Sigmoid colon (tissue), 4 donors: ENCODE results near the gene DND1.
A peak's percentile ranks its signal among the peaks of the same experiment; 100 is the strongest.

Experiments
- CTCF ChIP-seq, 4 experiments: fragments of 450-650 bp in 3 of 4; fragments of 200-600 bp in 1 of 4; IDR thresholded peaks; one replicate each; pipeline ENCODE4 v1.5.1; 2016 to 2019; ENCODE audit warnings: antibody characterized with exemption in 4 of 4, mild to moderate bottlenecking in 3 of 4, moderate library complexity in 2 of 4
- EP300 ChIP-seq, 4 donors: sonication (generic); formaldehyde crosslinking; IDR thresholded peaks; one replicate each; pipeline ENCODE4 v1.6.1; 2017; ENCODE audit warnings: antibody characterized with exemption in 4 of 4
- POLR2A ChIP-seq, 2 donors: fragments of 450-650 bp; IDR thresholded peaks; one replicate each; pipeline ENCODE4 v1.6.1; 2016; ENCODE audit warnings: antibody characterized with exemption in 2 of 2, mild to moderate bottlenecking in 2 of 2, moderate library complexity in 2 of 2
- POLR2AphosphoS5 ChIP-seq, 4 donors: sonication (generic); formaldehyde crosslinking; IDR thresholded peaks; one replicate each; pipeline ENCODE4 v1.6.1; 2017; ENCODE audit warnings: antibody characterized with exemption in 4 of 4

GRCh38 chr5:140622301-140622700 is 51.1 kb downstream of the DND1 start:
- TF ChIP-seq POLR2AphosphoS5 (IDR thresholded peaks at IDR 0.05) (peak in 1 of 4 donors; percentile 21), CTCF (IDR thresholded peaks at IDR 0.05) (no peak), EP300 (IDR thresholded peaks at IDR 0.05) (no peak), POLR2A (IDR thresholded peaks at IDR 0.05) (no peak)
